GM19351 (cell line): ENCODE results near the gene ECT2.
"Not testable (repeated sequence)": the region's sequence is repeated elsewhere in the genome, so short reads cannot be mapped to it uniquely, and the experiment has no call there.

ENCODE experiments used
- ATAC-seq: cut with Tn5 transposase; IDR thresholded peaks from one replicate; pipeline ENCODE4 v1.9.1; 2021; ENCODE audit warnings: mild to moderate bottlenecking, moderate library complexity; ENCODE audit not compliant: unreplicated experiment

ECT2 gene, protein sequence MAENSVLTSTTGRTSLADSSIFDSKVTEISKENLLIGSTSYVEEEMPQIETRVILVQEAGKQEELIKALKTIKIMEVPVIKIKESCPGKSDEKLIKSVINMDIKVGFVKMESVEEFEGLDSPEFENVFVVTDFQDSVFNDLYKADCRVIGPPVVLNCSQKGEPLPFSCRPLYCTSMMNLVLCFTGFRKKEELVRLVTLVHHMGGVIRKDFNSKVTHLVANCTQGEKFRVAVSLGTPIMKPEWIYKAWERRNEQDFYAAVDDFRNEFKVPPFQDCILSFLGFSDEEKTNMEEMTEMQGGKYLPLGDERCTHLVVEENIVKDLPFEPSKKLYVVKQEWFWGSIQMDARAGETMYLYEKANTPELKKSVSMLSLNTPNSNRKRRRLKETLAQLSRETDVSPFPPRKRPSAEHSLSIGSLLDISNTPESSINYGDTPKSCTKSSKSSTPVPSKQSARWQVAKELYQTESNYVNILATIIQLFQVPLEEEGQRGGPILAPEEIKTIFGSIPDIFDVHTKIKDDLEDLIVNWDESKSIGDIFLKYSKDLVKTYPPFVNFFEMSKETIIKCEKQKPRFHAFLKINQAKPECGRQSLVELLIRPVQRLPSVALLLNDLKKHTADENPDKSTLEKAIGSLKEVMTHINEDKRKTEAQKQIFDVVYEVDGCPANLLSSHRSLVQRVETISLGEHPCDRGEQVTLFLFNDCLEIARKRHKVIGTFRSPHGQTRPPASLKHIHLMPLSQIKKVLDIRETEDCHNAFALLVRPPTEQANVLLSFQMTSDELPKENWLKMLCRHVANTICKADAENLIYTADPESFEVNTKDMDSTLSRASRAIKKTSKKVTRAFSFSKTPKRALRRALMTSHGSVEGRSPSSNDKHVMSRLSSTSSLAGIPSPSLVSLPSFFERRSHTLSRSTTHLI

DNA sequence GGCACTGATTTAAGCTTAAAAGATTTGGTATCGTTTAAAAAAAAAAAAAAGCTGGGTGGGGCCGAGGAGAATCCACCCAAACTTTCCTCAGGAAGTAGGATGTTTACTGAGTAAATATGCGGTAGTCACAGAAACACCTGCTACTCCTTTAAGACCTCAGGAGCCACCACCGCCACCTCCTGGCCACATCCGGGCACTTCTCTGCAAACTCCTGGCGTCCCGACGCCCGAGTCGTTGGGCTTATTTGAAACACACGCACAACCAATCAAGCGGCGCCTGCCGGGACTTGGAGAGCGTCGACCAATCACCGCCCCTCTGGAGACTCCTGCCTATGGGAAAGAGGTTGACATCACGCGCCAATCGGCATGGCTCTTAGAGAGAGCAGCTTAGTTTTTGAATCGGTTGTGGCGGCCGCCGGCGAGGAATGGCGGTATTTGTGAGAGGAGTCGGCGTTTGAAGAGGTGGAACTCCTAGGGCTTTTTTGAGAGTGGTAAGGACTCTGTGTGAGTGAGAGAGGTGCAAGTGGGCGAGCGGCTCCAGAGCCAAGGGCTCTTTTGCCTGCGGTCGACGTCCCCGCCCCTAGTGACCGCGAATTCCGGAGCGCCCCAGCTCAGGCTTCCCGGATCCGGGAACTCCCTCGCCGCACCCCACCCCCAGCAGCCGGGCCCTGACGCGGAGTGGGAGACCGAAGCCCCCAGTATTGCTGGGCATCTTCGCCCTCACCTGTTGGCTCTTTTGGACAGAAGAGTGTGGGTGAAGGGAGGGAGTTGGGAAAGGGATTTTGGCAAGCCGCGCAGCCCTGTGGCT, at the start of gene ECT2:
ECT2 (plus strand) TSS at position 359 of the 807 bp plus-strand sequence. CDS start 3,805 bp downstream, outside the sequence.
- peak; percentile 93 for ATAC-seq

DNA sequence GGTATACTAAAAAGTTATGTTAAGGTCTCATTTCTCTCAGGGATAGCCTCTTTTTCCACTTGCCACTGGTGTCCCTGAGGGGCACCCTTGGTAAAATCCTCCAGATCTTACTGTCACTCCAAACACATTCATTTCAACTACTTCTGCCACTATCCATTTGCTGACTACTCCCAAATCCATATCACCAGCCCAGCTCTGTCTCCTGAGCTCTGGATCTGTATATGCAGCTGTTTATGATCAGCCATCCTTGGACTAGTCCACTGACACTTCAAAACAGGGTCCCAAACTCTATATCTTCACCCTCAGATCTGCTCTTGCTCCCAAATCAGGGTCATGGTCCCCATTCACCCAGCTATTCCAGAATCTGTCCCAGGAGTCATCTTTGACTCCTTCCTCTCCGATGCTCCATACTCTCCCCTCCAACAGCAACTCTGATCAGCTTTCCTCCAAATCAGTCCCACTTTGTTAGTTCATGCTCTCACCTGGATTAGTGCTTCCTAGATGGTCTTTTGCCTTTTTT, 49.5 kb upstream of the ECT2 start:
- no peak for ATAC-seq

DNA sequence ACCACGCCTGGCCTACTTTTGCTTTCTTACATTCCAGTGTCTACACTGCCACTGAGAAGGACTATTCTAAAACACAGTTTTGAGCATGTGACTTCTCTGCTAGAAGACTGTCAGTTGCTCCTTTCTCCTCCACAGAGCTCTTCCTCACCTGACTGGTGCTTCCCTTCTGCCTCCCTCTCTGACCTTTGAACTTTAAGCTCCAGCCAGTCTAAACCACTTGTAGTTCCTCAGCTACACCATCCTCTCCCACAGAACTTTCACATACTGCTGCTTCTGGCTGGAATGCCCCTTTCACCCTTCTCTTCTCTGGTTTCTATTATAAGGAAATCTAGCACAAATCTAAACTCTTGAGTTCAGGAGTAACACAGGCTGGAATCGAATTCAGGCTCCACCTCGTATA, 48.8 kb upstream of the ECT2 start:
- no peak for ATAC-seq

DNA sequence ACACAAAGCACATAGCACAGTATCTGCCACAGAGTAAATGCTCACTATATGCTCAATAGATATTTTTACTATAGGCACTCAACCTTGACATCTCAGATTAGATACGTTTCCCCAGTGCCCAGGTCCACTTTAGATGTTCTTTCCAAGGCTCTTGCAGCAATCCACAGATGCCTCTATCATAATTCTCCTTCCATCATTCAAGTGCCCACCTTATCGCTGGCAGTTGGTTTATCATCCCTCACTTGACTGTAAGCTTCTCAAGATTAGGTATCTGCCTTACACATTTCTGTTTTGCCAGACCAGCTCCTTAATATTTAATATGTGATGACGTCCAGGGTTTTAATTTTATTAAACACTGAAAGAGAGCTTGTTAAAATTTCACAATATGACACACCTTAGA, 48.3 kb upstream of the ECT2 start:
- ATAC-seq: no peak

DNA sequence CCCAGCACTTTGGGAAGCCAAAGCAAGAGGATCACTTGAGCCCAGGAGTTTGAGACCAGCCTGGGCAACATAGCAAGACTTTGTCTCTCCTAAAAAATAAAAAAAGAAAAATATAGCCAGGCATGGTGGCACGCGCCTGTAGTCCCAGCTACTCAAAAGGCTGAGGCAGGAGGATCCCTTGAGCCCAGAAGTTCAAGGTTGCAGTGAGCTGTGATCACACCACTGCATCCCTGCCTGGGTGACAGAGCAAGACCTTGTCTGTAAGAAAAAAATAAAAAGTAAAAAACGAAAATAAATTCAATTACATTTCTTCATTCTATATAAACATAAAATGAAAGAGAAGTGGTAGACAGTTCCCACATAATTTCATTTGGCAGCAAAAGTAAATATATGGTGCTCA, 47.8 kb upstream of the ECT2 start:
- ATAC-seq: not testable (repeated sequence)

DNA sequence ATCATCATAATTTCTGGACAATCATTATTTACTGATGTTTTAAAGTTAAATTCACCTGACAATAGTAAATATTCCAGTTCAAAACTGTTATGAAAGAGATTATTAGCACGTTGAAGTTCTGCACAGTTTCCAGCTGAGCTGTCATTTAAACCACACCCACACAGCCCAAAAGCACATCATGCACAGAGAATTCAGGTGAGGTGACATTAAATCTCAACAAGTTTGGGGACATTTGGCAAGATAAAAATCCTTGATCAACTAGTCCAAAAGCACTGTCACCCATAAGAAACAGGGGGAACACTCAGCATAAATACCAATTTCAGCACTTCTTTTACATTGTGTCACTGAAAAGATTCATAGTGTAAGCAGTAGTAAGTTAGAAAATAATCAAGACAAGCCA, 46.5 kb upstream of the ECT2 start:
- ATAC-seq: no peak

DNA sequence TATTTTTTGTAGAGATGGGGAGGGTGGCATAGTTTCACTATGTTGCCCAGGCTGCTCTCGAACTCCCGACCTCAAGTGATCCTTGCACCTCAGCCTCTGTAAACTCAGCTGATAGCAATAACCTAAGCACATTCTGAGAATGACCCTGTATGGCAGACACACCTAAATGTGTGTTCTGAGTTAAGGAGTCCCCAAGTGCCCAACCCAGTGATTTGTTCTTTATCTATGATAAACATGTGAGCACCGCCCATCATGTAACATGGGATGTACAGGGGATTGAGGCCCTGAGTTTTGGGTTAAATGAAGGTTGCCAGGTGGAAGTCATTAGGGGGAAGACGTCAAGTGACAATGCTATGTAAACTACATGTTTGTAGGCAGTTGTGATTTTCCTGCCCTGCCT, 45.4 kb upstream of the ECT2 start:
- ATAC-seq: no peak

DNA sequence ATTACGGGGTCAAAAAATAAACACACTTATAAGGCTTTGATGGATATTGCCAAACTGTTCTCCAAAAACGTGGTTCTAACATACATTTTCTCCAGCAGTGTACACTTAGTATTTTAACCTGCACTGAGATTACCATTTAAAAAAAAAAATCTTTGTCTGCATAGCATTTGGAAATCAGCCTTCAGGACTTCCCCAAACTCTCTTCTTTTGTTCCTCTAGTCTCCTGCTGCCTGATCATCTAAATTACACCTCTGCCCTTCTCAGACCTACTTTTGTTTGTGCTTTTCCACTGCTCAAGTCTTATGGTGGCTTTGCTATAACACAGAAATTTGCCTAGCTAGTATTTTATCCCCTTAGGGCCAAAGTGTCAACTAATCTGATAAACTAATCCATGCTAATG, 43.5 kb upstream of the ECT2 start:
- ATAC-seq: no peak

DNA sequence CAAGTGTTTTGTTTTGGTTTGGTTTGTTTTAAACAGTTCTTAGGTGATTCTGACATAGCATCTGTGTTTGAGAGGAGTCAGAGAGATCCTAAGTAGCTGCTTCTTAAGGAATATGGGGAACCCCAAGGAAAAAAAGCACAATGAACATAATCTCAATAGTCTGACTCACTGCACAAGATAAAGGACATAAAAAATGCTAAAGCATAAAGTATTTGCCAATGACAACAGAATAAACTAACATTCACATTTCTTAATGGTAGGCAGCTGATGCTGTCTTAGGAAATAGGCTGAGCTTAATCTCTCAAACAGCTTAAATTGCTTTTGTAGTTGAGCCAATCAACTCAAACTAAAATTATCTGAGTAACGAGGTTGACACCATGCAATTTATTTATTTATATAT, 42.6 kb upstream of the ECT2 start:
- no peak for ATAC-seq

DNA sequence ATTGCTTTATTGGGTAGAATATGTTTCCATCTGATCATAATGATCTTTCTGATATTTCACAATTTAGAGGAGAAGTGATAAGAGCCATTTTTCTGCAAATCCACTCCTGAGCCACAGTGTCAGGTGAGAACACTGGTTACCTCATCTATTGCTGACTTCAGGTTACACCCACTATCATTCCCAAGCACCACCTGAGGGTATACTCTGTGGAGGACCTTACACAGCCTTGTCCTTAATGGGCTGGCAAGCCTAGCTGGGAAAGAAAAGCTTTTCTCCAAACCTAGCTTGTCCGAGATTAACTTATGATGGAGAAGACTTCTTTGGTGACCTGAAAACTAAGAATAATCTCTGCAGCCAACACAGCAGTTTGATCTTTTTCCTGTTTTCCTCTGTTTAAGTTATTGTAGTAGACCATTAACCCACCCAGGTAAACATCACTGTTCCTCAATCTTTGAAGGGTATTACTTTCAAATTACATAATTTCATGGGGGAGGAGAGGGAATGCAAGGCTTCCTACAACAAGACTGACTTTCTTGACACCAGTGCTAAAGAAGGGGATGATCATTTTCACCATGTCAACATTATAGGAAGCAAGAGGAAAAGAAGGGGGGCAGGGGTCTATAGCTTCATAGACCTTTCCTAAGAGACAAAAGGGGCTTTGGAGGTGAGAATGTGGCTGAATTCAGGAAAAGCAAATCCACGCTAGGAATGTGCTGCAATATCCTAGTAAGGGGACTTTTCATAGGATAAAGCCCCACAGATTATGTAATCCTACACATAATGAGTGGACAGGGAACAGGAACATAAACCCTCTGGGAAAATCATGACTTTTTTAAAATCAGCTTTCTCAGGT, 41.4 kb upstream of the ECT2 start:
- ATAC-seq: no peak

DNA sequence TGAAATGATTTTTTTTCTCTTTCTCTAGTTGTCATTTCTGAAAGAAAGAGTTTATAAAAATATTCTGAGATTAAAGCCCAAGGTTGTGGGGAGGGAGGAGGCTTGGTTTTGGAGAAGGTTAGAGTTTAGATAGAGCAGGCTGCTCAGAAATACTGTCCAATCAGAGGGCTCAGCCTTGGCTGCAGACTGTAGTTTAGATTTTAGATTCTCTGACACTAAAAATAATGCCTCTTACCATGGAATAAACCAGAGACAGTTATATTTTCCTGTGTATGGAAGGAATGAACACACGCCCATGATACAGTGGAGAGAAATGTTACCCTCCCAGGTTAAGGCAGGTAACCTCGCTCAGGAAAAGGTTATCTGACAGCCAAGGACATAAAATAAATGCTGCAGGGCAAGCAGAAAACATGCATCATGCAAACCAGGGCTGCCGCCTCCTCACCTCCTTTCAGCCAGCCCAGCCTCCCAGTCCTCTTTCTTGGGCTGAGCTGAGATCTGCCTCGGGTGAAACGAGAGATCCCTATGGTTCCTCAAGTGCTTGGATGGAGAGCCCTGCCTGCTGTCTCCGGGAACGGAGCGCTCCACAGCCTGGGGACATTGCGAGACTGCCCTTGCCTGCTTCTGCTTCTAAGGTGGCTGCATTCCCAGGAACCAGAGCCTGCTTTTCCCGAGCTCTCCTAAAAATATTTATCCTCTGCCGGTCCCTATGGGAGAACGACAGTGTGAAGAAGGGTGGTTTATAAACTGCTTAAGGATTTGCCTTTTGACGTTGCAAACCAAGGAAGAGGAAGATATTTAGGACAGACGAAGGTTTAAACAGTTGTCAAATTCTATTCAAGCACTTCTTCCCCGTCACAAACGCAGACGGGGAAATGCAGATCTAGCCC, 40.5 kb upstream of the ECT2 start:
- no peak for ATAC-seq

DNA sequence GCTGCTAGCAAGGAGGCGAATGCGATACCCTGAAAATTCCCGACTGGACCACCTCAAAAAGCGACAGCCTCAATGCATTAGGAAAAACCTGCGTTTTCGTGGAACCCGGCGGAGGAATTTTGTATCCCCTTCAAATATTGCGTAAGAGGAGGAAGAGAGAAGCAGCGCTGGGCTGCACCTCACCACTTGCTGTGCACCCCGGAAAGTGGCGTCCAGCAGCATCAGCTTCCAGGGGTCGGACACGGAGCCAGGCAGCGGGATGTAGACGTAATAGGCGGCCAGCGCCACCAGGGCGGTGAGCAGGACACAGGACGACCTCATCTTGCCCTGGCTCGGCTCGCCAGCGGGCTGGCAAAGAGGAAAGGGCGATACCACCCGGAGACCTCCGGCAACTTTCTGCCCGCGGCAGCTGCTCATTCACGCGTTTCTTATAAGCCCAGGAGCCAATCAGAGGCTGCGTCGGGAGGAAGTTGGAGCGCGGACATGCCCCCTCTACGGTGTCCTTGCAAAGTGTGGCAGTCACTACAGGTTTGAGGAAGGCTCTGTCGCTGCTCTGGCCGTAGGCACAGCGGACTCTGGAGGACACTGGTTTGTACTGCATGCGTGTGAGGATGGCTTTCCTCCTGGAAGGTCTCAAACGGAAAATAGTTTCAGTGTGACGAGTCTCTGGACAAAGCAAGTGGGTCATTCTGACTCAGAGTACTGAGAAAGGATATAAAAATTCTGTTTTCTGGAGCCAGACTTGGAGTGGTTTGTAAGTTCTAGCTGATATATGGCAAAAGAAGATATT, 39.7 kb upstream of the ECT2 start, which contains the start of gene NCEH1:
NCEH1 (minus strand) TSS at position 404 of the 790 bp plus-strand sequence; CDS start at position 321, 83 bp downstream.
- ATAC-seq: peak; percentile 98

DNA sequence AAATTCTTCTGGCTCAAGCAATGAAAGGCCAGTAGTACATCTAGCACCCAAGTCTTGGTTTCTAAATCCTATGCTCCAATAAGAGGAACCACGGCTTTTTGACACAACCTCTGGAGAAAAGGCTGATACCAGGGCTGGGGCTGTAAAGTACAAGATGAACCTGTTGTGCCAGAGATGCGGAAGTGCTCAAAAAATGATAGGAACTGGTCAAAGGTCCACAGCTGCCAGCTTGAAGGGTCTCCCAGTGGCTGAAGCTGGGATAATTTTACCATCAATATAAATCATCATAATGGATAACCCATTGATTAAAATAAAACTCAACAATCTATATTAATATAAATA, 39.1 kb upstream of the ECT2 start:
- ATAC-seq: peak; percentile 18

DNA sequence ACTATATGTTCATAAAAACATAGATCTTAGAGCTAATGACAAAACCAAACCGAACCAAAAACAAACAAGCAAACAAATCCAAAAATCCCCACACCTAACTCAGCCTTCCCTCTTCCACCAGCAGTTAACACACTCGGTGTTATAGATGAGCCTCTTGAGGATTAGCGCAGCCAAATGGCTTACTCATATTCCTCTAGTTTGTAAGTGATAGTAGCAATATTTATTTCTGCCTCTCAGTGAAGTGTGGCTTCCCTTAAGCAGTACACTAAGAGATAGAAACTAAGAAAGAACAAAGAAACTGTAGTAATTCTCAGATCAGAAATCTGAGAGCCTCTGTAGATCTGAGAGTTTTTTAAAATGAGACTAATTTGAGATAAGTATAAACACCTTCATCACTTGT, 37.2 kb upstream of the ECT2 start:
- ATAC-seq: no peak

DNA sequence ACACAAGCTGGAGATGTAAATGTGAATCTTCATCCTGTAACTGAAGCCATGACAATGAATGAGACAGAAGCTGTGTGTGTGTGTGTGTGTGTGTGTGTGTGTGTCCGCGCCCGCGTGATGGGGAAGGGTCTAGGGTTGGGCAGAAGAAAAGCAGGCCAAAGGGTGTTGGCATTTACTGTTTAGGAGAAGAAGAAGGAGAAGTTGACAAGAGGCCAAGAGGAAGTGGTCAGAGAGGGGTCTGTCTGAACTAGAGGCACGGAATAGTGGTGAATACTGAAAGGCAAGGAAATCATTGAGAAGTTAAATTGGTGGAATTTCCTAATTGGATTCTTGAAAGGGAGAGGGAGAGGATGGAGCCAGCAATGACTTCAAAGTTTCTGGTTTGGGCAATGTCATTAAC, 34.0 kb upstream of the ECT2 start:
- no peak for ATAC-seq

DNA sequence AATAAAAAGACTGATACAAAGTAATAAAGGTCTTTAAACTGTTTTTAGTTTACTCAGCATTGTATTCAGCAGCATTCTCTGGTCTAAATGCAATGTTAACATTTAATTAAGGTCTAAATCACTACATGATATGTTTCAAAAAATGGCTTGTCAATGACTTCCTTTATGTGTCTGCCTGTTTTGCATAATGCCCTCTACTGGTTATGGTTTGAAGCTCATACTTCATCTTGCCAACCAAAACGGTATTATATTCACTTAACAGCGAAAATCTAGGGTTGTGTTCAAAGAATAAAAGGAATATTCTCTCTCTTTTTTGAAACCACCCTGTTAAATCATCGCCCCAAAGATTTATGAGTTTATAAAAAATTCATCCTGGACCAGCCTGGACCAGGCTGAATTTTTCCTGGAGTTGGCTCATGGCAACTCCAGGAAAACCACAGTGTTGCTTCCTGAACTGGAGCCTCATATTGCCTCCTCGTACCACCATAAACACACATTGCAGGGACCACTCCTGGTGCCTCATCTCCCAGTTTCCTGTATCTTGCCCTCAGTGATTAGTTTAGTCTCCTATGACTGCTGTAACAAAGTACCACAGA, 32.9 kb upstream of the ECT2 start:
- peak; percentile 68 for ATAC-seq

DNA sequence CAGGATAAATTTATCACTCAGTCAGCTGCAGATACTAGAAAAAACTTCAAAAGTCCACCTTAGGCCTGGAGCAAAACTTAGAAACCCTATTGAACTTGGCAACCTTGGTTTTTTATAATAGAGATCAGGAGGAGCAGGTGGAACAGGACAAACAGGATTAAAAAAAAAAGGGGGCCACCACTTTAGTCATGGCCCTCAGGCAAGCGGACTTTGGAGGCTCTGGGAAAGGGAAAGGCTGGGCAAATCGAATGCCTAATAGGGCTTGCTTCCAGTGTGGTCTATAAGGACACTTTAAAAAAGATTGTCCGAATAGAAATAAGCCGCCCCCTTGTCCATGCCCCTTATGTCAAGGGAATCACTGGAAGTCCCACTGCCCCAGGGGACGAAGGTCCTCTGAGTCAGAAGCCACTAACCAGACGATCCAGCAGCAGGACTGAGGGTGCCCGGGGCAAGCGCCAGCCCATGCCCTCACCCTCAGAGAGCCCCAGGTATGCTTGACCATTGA, 27.9 kb upstream of the ECT2 start:
- ATAC-seq: not testable (repeated sequence)

DNA sequence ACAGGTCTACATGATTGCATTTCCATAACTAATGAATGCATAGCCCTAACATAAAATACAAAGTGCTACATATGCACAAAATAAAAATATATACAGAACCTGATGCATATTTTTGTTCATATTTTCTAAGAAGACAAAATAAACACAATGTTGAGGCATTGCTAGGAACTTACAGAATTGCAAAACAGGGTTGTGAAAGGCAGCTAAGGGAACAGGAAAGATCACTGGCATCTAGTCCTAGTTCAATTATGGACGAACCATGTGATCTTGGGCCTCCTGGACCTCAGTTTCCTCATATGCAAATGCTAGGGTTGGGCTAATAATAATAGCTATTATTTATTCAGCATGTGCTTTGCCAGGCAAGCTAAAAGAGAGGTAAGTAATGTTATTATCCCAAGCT, 24.1 kb upstream of the ECT2 start:
- ATAC-seq: no peak
